HG02610 (cell line): Measurements from ENCODE around the gene SOX14.

Source experiments
- ATAC-seq: cut with Tn5 transposase; IDR thresholded peaks from one replicate; pipeline ENCODE4 v1.9.1; 2021; ENCODE audit warnings: mild to moderate bottlenecking, moderate library complexity; ENCODE audit not compliant: unreplicated experiment

SOX14 gene

DNA sequence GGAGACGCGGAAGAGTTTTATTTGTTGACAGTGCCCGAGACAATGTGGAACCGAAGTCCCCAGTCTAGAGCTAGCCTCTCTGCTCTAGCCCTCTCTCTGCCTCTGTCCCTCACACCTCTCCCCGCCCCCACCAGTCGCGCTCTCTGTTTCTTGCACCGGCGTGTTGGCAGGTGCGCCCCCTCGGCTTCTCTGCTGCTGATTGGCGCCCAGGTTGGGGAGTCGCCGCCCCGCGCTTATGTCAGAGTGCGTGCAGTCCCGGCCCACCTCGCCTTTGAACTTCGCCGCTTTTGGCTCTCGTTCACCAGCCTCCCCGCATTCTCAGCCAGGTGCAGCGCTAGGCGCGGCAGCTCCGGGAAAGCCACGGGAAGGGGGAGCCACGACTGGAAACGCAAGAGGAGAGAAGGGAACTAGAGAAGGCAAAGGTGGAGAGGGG lies at the start of gene SOX14:
Gene SOX14, plus strand, starts transcription at position 315 of the 433 bp plus-strand sequence. CDS start 470 bp downstream, outside the sequence.
- ATAC-seq: no peak

DNA sequence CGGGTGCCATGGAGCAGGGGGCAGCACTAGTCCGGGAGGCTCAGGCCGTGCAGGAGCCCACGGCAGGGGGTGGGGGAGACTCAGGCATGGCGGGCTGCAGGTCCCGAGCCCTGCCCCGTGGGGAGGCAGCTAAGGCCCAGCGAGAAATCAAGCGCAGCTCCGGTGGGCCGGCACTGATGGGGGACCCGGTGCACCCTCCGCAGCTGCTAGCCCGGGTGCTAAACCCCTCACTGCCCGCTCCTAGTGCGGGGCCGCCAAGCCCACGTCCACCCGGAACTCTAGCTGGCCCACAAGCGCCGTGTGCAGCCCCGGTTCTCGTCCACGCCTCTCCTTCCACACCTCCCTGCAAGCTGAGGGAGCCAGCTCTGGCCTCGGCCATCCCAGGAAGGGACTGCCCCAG lies 49.6 kb upstream of the SOX14 start:
- ATAC-seq: no peak

DNA sequence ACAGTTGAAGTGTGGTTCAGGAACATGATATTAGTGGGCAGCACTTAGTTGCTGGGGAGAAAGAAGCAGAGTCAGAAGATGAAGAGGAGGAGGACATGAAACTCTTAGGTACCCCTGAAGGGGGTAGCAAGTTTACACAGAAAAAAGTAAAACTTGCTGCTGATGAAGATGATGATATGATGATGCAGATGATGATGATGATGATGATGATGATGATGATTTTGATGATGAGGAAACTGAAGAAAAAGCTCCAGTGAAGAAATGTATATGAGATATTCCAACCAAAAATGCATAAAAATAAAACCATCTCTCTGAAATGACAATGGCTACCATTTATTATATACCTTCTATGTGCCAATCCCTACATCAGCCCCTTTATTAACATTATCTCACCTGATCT lies 39.9 kb upstream of the SOX14 start:
- no peak for ATAC-seq

DNA sequence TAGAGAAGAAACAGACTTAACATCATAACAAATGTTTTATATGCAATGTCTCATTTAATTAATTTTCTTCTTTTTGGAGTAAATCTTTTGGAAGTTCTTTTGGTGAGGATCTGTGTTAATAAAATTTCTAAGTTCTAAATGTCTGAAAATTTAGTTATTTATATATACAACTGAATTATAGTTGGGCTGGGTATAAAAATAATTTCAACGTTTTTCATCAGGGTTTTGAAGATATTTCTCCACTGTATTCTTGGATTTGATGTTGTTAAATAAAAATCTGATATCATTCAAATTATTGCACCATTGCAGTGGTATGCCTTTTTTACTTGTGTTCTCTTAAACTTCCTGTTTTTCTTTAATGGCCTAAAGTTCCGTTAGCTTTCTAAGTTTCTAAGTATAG lies 26.9 kb upstream of the SOX14 start:
- ATAC-seq: no peak

DNA sequence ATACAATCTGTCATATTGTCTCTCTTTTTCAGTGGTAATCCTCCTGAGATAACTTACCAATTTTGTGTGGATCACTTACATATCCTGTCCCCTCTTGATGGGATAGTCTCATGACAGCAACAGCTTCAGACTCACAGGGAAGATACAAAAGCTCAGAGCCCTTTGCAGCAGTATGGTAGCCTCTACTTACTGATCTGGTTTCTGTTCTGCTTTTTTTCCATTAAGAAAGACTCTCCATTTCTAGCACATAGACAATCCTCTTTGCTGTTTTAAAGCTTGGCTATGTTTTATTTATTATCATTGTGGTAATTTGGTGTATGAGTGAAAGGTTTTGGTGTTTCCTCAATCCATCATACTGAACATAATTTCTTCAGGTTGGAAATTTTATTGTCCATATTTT lies 25.4 kb upstream of the SOX14 start:
- ATAC-seq: no peak

DNA sequence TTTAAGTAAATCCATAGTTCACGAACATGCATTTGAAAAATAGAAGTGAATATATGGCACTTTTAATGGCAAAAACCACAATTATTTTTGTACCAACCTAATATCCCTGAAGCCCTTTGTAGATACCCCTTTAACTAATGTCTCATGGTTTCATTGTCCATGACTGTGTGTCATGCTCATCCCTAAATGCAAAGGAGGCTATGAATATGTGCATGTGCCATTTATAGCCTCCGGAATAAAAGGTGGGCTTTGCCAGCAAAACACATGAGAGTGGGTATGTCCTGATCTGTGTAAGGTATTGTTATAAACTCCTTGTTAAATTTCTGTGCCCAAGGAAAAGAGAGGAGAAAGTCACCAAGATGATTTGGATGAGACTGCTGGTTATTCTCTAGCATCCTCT lies 20.5 kb upstream of the SOX14 start:
- ATAC-seq: no peak

DNA sequence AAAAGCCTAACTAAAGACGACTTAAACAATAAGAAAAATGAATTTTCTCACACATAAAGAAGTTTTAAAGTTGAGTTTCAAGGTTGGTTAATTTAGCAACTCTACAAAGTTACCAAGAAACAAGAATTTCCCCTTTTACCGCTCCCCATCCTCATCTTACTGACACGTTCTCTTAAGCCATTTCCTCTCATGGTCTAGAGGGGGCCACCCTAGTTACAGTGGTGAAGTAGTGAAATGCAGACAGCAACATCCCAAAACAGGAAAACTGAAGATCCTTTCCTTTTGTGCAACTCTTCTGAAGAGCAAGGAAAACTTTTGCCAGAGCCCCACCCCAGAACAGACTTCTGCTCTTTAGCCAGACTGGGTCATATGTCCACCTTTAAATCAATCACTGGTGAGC lies 17.3 kb upstream of the SOX14 start:
- no peak for ATAC-seq

DNA sequence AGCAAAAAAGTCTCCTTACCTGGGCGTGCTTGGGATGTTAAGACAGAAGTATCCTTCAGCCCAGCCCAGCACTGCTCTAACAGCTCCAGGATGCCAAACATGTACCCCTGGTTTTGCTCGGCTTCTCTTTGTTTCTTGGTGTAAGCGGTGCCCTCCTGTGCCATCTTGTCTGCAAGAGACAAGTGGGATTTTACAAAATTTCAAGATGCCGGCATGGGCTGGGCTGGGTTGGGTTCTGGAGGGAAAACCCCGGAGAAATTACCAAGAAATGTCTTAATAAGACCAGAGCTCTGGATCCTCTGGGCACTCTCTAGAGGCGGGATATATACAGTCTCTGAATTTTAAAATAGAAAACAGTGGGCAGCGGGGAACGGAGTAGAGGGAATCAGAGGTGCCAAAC lies 4.6 kb upstream of the SOX14 start:
- no peak for ATAC-seq

DNA sequence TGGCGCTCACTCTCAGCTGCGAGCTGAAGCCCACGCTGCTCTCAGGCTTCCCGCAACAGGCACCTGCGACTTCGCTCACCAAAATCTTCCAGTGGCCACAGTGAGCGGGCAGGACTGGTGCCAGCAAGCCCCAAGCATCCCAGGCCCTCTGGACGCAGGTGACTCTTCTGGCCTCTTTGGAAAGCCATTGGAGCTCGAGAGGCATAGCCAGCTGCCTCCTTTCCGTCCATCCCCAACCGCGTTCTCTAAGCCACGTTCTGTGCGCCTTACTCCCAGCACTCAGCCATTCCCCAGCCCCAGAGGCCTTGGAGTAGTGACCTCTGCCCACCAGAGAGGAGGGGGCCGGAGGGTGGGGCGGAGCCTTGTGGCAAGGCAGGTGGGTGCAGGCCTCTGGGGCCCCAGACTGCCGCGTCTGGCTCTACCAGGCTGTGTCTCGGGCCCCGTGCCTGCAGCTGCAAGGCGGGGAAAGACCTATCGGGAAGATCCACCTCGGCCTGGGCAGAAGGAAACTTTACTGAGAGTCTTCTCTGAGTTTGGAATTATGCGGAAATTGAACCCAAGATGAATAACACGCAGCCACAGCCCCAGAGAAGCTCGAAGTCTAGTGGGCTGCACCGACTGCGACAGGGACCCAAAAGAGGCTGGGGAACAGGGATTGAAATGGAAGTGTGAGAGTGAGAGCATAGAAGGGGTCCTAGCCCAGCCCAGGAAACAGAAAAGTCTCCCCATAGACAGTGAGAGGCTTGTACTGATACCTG lies 3.6 kb upstream of the SOX14 start:
- ATAC-seq: no peak

DNA sequence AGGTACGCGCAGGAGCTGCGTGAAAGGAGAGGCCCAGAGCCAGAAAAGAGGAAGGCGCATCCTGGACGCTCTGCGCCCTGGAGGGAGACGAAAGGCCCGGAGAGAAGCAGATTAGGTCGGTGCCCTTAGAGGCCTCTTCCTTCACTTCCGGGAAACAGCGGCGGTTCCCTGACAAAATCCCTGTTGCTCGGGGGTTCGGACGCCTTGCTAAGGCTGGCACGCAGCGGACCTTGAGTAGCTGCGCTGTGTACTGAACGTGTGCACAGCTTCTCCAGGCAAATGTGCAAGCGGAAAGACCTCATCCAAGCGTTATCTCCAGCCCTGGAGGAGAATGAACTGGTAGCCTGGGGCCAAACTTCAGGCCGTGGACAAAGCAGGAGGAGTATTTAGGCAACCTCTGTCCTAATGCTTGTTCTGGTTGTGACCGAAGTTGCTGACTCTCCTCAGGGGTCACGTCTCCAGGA lies 3.0 kb upstream of the SOX14 start:
- ATAC-seq: no peak

DNA sequence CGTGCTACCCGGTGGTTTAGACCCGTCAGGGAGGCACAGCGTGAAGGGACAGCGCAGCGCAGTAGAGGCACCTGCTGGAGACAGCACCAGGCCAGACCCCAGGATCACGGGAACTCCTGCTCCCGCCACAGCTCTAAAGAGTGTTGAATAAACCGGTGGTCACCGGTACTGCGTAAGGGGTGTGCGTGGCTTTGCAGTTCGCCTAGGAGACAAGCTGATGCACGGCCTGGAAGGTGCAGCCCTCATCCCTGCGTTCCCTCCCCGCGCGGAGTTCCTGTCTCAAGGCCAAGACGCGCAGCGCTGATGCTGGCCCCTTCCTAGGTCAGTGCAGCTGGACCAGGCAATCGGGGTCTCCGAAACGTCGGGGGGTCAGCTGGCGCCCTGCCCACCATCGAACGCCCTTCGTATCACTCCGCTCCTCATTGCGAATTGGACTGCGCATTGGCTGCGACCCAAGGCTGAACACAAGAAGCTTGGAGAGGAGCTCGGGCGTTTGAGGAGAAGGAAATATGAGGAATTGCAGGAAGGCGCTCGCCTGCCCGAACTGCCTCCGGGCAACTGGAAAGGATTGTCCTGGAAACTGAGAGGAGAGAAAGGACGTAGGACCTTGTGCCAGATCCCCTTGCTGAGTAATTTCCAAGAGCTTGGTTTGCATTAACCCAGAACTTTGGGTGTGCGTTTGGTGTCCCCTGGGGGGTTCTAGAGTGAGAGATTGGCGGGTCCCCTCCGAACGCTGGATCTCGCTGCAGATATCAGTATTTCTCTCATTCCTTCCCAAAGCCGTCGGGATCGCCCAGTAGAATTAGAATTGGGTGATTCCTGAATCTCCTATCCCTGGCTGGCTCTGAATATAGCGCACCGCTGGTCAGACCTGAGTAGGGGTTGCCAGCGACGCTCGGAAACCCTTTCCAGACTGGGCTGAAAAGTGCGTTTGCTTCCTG lies 2.3 kb upstream of the SOX14 start:
- no peak for ATAC-seq

DNA sequence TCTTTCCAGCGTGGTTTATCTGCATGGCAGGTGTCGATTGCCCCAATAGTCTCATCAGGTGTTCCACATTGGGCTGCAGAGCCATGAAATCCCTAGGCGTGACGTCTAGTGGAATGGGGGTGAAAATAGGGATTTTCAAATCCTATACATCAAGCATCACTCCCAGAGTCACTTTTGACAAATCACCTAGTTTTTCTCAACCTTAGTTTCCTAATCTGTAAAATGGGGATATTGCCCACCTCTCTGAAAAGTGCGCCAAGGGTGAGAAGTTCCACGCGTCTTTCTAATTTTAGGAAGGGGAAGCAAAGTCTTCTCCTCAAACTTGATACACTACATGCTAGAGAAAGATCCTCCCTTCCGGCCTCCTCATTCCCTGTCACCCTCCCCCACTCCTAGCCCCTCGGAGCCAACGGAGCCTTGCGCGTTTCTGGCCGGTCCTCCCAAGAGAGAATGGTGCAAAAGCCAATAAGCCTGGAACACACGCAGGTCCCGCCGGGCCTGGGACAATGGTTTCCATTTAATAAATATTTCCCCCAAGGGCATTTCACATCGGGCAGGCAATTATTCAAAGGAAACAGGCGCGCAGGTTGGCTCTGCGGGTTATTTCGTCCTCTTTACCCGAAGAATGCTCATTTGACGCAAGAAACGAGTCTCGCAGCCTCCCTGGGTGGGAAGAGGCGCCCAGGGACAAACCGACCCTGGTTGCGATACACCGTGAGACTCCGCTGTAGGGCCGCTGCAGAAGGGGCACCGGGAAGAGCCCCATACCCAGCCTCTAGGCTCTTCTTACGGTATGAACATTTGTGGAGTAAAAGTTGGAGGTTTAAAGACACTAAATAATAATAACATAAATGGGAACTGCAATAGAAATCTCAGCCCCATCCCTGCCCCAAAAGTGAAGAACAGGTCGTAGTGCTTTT lies 1.2 kb upstream of the SOX14 start:
- ATAC-seq: no peak

DNA sequence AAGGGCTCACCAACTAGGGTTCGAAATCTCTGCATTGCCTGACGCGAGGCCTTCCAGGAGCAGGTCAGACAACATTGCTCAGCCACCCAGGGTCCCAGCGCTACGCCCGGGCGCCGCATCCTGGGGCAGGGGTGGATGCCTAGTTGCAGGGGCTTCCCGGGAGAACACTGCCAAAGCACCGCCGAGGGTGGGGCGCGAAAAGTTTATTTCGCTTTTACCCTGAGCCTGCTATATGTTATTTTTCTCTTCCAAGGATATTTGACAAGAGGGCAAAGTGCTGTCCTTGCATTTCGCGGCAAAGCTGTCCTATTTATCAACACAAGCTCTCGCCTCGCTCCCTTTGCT lies 549 bp upstream of the SOX14 start:
- no peak for ATAC-seq

DNA sequence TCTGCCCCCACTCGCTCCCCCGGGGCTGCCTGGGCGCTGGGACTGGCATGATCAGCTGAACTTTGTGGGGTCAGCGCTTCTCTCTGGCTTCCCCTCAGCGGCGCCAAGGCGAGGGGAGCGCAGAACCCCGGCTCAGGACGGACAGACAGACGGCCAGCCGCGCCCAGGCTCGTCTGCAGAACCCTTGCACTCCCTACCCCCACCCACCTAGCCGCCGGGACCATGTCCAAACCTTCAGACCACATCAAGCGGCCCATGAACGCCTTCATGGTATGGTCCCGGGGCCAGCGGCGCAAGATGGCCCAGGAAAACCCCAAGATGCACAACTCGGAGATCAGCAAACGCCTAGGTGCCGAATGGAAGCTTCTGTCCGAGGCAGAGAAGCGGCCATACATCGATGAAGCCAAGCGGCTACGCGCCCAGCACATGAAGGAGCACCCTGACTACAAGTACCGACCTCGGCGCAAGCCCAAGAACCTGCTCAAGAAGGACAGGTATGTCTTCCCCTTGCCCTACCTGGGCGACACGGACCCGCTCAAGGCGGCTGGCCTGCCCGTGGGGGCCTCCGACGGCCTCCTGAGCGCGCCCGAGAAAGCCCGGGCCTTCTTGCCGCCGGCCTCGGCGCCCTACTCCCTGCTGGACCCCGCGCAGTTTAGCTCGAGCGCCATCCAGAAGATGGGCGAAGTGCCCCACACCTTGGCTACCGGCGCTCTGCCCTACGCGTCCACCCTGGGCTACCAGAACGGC lies 621 bp downstream of the SOX14 start:
- ATAC-seq: no peak

DNA sequence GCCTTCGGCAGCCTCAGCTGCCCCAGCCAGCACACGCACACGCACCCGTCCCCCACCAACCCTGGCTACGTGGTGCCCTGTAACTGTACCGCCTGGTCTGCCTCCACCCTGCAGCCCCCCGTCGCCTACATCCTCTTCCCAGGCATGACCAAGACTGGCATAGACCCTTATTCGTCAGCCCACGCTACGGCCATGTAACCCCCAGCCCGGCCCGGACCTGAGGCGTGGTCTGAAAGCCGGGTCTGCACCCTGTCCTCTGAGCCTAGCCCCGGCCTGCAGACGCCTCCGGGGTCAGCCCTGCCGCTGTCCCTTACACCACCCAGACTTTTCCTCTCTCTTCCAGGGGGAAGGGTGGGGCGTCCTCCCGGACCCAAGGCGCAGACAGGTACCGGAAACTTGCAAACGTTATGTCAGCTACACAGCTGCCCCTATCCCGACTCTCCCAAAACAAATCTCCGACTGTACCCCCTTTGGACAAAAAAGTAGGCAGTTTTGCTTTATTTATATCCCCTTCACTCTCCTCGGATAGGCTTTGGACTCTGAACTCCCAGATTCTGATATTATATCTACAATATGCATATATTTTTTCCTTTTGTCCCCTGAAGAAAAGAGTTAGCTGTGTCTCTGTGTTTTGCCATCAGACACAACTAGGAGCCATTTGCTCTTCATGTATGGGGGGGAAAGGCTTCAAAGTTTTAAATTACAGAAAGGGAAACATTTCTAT lies 1.4 kb downstream of the SOX14 start:
- no peak for ATAC-seq

DNA sequence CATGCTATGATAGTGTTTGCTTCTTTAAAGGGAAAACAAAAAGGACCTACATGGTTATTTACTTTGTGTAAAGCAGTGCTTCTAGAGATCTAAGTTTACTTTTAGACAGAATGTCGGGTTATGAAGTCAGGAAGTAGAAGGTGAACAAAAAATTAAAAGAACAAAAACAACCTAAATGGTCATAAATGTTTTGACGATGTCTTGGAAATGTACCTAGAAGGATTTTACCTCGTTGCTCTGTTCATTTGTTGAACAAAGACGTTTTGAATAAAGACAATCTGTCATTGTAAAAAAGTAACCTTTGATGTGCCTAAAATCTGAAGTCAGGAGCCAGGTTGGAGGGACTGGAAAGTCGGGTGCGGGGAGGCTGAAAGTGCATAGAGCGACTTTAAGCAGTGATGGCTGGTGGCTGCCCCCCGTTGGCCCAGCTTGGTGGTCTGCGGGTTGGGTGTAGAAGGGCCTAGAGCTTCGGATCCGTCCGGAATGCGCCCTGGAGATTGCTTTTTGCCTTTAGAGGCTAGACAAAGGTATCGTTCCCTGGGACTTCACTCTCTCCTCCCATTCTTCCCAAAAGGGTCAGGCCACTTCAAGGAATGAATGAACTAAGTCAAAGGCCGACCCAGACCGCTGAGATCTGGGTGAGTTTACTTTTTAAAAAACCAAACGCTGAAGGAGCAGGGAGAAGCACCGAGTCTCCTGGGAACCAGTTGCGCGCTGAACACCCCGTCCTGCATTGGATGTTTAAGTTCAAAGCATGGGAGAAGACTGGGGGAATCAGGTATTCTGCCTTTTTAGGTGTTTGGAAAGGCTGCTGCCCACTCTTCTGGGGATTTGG lies 2.1 kb downstream of the SOX14 start:
- ATAC-seq: no peak

DNA sequence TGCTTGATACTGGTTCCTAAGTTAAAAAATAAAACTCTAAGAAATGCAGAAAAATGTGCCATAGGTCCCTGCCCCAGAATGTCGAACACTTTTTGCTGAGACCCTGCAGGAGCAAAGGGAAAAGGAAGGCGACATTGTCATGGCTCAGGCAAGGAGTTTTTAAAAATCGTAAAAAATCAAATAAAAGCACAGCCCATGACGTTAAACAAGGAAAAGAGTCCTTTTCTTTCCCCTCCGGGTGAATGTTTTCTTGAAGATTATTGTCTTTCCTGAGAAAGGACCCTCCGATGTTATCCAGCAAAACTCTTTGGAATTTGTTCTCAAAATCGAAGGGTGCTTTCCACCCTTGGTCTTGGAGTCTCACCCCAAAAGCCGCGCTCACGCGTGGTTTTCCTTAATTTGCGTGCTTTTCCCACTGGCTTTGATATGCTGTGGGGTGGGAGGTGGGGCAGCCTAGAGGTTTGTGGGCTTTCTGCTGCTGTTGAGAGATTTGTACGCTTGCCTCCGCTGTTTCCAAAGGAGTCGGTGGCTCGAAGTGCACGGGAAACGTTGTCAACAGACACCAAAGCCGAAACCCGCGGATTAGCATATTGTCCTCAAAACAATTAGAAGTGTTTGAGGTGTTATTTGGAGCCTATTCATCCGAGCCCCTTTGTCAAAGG lies 2.9 kb downstream of the SOX14 start:
- no peak for ATAC-seq
